ENCODE measurements around the gene DENND4A. TPM values are rescaled to one million over a fixed set of nuclear protein-coding genes. Genes with fewer than 3 reads are reported as not detected.

The DENND4A gene
- total and polyA plus RNA-seq, 10 of the 15 experiments (the other 5 are each of a cell fraction or from before 2014, with no cell fraction given), result 14.2 to 81.8 (median 34.1) TPM

- TF ChIP-seq EP300 (IDR thresholded peaks at IDR 0.05; ENCODE audit: borderline replicate concordance in 1 of 2, control insufficient read depth in 1 of 2, low read depth in 2 of 2, low read length in 2 of 2), result no peak
These were observed 8.2 kb downstream of the DENND4A start (continued) for GRCh38 chr15:65783872-65784271.

- BruUV-seq (replicated peaks), result no TSS peak
- DNase-seq (ENCODE audit: low read depth, low spot score), result no peak
- ChIA-PET CTCF (interaction anchor here (0.8 to 1.4 kb wide), 3 partner anchors 7 to 53 kb away, joined by 3 read pairs; no protein-coding TSS in a partner anchor), SMC1A (ENCODE audit: uncharacterized antibody, unreplicated experiment) (interaction anchor here (0.8 to 1.4 kb wide), 10 partner anchors 9 to 140 kb away, joined by 3 to 11 read pairs (median 4); partner anchors contain the start of gene DENND4A), RAD21 (ENCODE audit: unreplicated experiment) (interaction anchor here (1.2 to 1.5 kb wide), 2 partner anchors 10 to 23 kb away, joined by 3 read pairs; partner anchors contain the start of gene DENND4A), POLR2A (interaction anchor here (1.0 to 1.7 kb wide), 3 partner anchors 9 to 50 kb away, joined by 3 to 12 read pairs (median 9); no protein-coding TSS in a partner anchor)
- Histone ChIP-seq H3K4me3 (no peak overlapping the region), H3K27me3 (replicated peaks in 1 of 2; ENCODE audit: control insufficient read depth in 2 of 2, insufficient read depth in 2 of 2, low read length in 1 of 2) (no peaks in the 10 kb centered on the region), H3K36me3 (ENCODE audit: control insufficient read depth in 2 of 2, insufficient read depth in 2 of 2, low read length in 1 of 2) (peaks cover 0 to 5% of the 10 kb centered on the region in 2 experiments; a peak in 2 of 4 replicates), H3K4me1 (ENCODE audit: control insufficient read depth, insufficient read depth, low read length) (peaks cover 17% of the 10 kb centered on the region), H3K9ac (ENCODE audit: control insufficient read depth, insufficient read depth, low read length) (no peak overlapping the region), H3K4me2 (ENCODE audit: control insufficient read depth, insufficient read depth) (peak overlapping the region; percentile 41), H4K20me1 (ENCODE audit: control insufficient read depth, insufficient read depth) (no peaks in the 10 kb centered on the region), H3K79me2 (ENCODE audit: control insufficient read depth, insufficient read depth, low read length) (peaks cover 98% of the 10 kb centered on the region), H3K9me3 (replicated peaks; ENCODE audit: control insufficient read depth, insufficient read depth, low read length) (peaks cover 1% of the 10 kb centered on the region; the same call in 1 of the 3 replicates), H3K27ac (ENCODE audit: control insufficient read depth, insufficient read depth) (peak overlapping the region; percentile 40), H2AFZ (ENCODE audit: control insufficient read depth, low read depth, low read length) (no peak overlapping the region)
- peak; percentile 38 for ATAC-seq
- no peak for FAIRE-seq
- 62% methylated on average over 5 of the region's 5 CpGs for WGBS (ENCODE audit: insufficient coverage, insufficient replicate concordance, low lambda C conversion rate, missing lambda C conversion rate)
- intact Hi-C loops (cut with micrococcal nuclease; ENCODE audit: unreplicated experiment) (no loop called here), in situ Hi-C loops (cut with MboI) (loop anchor here (25.0 kb wide), 1 partner anchor 1305 kb away; no protein-coding TSS in a partner anchor)
- TF ChIP-seq SKIL (IDR thresholded peaks at IDR 0.05; ENCODE audit: low read depth, poor library complexity, severe bottlenecking) (no peak), EZH2 (IDR thresholded peaks at IDR 0.05; ENCODE audit: borderline replicate concordance, control insufficient read depth, low read depth, low read length) (no peak), ZNF274 (IDR thresholded peaks at IDR 0.05; ENCODE audit: insufficient read depth, insufficient read length) (no peak), POLR2AphosphoS5 (IDR thresholded peaks at IDR 0.05; ENCODE audit: low read length) (peak; percentile 44; the same call in 1 of the 2 replicates), KDM1A (IDR thresholded peaks at IDR 0.05; ENCODE audit: borderline replicate concordance) (no peak), KLF5 (IDR thresholded peaks at IDR 0.05; ENCODE audit: partially characterized antibody) (no peak)
These were observed 10.0 kb downstream of the DENND4A start for GRCh38 chr15:65782096-65782495.

Data from GM12878 (cell line).